ENCODE measurements around the gene ASIC1. TPM values are rescaled to one million over a fixed set of nuclear protein-coding genes. Genes with fewer than 3 reads are reported as not detected.

ASIC1 gene
- total RNA-seq, 1 experiment from 2014 or later = 2.7 TPM

- BruUV-seq (replicated peaks) = no TSS peak
- ChIA-PET CTCF (no interaction called here), POLR2A (ENCODE audit: low non-redundant PET) (no interaction called here)
- TF ChIP-seq EZH2 (IDR thresholded peaks at IDR 0.05; ENCODE audit: borderline replicate concordance, low read depth, low read length, poor library complexity, severe bottlenecking) = no peak
- TF ChIP-seq, protein P1, sequence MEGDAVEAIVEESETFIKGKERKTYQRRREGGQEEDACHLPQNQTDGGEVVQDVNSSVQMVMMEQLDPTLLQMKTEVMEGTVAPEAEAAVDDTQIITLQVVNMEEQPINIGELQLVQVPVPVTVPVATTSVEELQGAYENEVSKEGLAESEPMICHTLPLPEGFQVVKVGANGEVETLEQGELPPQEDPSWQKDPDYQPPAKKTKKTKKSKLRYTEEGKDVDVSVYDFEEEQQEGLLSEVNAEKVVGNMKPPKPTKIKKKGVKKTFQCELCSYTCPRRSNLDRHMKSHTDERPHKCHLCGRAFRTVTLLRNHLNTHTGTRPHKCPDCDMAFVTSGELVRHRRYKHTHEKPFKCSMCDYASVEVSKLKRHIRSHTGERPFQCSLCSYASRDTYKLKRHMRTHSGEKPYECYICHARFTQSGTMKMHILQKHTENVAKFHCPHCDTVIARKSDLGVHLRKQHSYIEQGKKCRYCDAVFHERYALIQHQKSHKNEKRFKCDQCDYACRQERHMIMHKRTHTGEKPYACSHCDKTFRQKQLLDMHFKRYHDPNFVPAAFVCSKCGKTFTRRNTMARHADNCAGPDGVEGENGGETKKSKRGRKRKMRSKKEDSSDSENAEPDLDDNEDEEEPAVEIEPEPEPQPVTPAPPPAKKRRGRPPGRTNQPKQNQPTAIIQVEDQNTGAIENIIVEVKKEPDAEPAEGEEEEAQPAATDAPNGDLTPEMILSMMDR (conservative IDR thresholded peaks at IDR 0.05; ENCODE audit: low read depth, low read length) = no peak
- Histone ChIP-seq H3K4me1 (ENCODE audit: insufficient read depth, low read length, poor library complexity, severe bottlenecking) (no peaks in the 10 kb centered on the region), H3K27ac (ENCODE audit: low read depth, low read length, poor library complexity, severe bottlenecking) (no peak overlapping the region), H3K4me3 (ENCODE audit: low read depth, low read length, poor library complexity, severe bottlenecking) (no peak overlapping the region), H3K9me3 (ENCODE audit: low read depth, low read length, poor library complexity, severe bottlenecking) (no peaks in the 10 kb centered on the region), H3K36me3 (ENCODE audit: insufficient read depth, low read length, poor library complexity, severe bottlenecking) (peaks cover 3% of the 10 kb centered on the region), H3K27me3 (replicated peaks; ENCODE audit: insufficient read depth, low read depth, low read length, poor library complexity) (no peaks in the 10 kb centered on the region)
- intact Hi-C loops (cut with micrococcal nuclease; ENCODE audit: unreplicated experiment) = no loop called here
- no peak for DNase-seq (ENCODE audit: low spot score)
These were observed 65.8 kb downstream of the ASIC1 start for GRCh38 chr12:50123203-50123602.

- intact Hi-C loops (cut with micrococcal nuclease; ENCODE audit: unreplicated experiment) = no loop called here
- H3K36me3 ChIP-seq (ENCODE audit: insufficient read depth, low read length, poor library complexity, severe bottlenecking) = peaks cover 17% of the 10 kb centered on the region
- H3K9me3 ChIP-seq (ENCODE audit: low read depth, low read length, poor library complexity, severe bottlenecking) = no peaks in the 10 kb centered on the region
- H3K27me3 ChIP-seq (replicated peaks; ENCODE audit: insufficient read depth, low read depth, low read length, poor library complexity) = no peaks in the 10 kb centered on the region
- ChIA-PET CTCF (interaction anchor here (0.6 kb wide), 1 partner anchor 78 kb away, joined by 7 read pairs; no protein-coding TSS in a partner anchor), POLR2A (ENCODE audit: low non-redundant PET) (no interaction called here)
- no peak for DNase-seq (ENCODE audit: low spot score)
- H3K4me3 ChIP-seq (ENCODE audit: low read depth, low read length, poor library complexity, severe bottlenecking) = no peak overlapping the region
- H3K27ac ChIP-seq (ENCODE audit: low read depth, low read length, poor library complexity, severe bottlenecking) = no peak overlapping the region
- no peak for TF ChIP-seq EZH2 (IDR thresholded peaks at IDR 0.05; ENCODE audit: borderline replicate concordance, low read depth, low read length, poor library complexity, severe bottlenecking)
- TF ChIP-seq, protein P1 (conservative IDR thresholded peaks at IDR 0.05; ENCODE audit: low read depth, low read length) = no peak
- H3K4me1 ChIP-seq (ENCODE audit: insufficient read depth, low read length, poor library complexity, severe bottlenecking) = no peaks in the 10 kb centered on the region
- no TSS peak for BruUV-seq (replicated peaks)
These were observed 70.2 kb downstream of the ASIC1 start for GRCh38 chr12:50127546-50127945.

- Histone ChIP-seq H3K27ac (ENCODE audit: low read depth, low read length, poor library complexity, severe bottlenecking) (no peak overlapping the region), H3K27me3 (replicated peaks; ENCODE audit: insufficient read depth, low read depth, low read length, poor library complexity) (no peaks in the 10 kb centered on the region), H3K9me3 (ENCODE audit: low read depth, low read length, poor library complexity, severe bottlenecking) (no peaks in the 10 kb centered on the region), H3K4me3 (ENCODE audit: low read depth, low read length, poor library complexity, severe bottlenecking) (no peak overlapping the region), H3K36me3 (ENCODE audit: insufficient read depth, low read length, poor library complexity, severe bottlenecking) (peaks cover 28% of the 10 kb centered on the region), H3K4me1 (ENCODE audit: insufficient read depth, low read length, poor library complexity, severe bottlenecking) (no peaks in the 10 kb centered on the region)
- TF ChIP-seq EZH2 (IDR thresholded peaks at IDR 0.05; ENCODE audit: borderline replicate concordance, low read depth, low read length, poor library complexity, severe bottlenecking) = no peak
- TF ChIP-seq, protein P1 (conservative IDR thresholded peaks at IDR 0.05; ENCODE audit: low read depth, low read length) = no peak
- BruUV-seq (replicated peaks) = no TSS peak
- POLR2A ChIA-PET (ENCODE audit: low non-redundant PET) = no interaction called here
- intact Hi-C loops (cut with micrococcal nuclease; ENCODE audit: unreplicated experiment) = no loop called here
- CTCF ChIA-PET = interaction anchor here (1.0 kb wide), 1 partner anchor 44 kb away, joined by 3 read pairs; the partner anchor contains the start of gene SMARCD1
- no peak for DNase-seq (ENCODE audit: low spot score)
These were observed 71.9 kb downstream of the ASIC1 start for GRCh38 chr12:50129290-50129689.
